IMR-90 (cell line): ENCODE results near the gene IGDCC3. TPM values are rescaled to one million over a fixed set of nuclear protein-coding genes. Genes with fewer than 3 reads are reported as not detected.

Experiments used
- ATAC-seq: fragments of 200-7000 bp; cut with Tn5 transposase; 2 replicates; pipeline ENCODE4 v1.9.1; 2020; ENCODE audit warnings: low read depth, mild to moderate bottlenecking, moderate library complexity
- BruUV-seq: library from RNA; stranded (reverse); fragments of 400-500 nt; replicated peaks from 2 replicates; lab custom pipeline; 2021; lab: Mats Ljungman, UMichigan
- CTCF ChIA-PET: fragments of 300-600 bp; formaldehyde crosslinking; extraction: SDS; loops from one replicate; lab custom pipeline; 2021; ENCODE audit warnings: antibody characterized with exemption; lab: Yijun Ruan, JAX
- POLR2A ChIA-PET: fragments of 300-600 bp; sonication (Branson Sonifier 250); formaldehyde crosslinking; loops from one replicate; lab custom pipeline; 2022; ENCODE audit warnings: antibody characterized with exemption; ENCODE audit not compliant: unreplicated experiment; lab: Charles Lee
- DNase-seq: peaks from one replicate; pipeline ENCODE4 v3.0.0; 2013
- H2AFZ ChIP-seq: replicated peaks from 2 replicates; pipeline ENCODE3; 2013; ENCODE audit warnings: low read length, mild to moderate bottlenecking; ENCODE audit not compliant: poor library complexity
- H2AK5ac ChIP-seq: 2 replicates; pipeline ENCODE4 v1.6.1; 2013; ENCODE audit warnings: low read depth, low read length, inconsistent platforms
- H2AK9ac ChIP-seq: replicated peaks from 2 replicates; pipeline ENCODE3; 2013; ENCODE audit warnings: mild to moderate bottlenecking, low read depth, low read length, moderate library complexity; ENCODE audit not compliant: poor library complexity
- H2BK120ac ChIP-seq: 2 replicates; pipeline ENCODE4 v1.6.1; 2013; ENCODE audit warnings: low read depth, low read length, inconsistent platforms
- H2BK15ac ChIP-seq: 3 replicates; pipeline ENCODE4 v1.6.1; 2013; ENCODE audit warnings: low read depth, low read length, inconsistent platforms
- H2BK20ac ChIP-seq: 2 replicates; pipeline ENCODE4 v1.6.1; 2013; ENCODE audit warnings: low read depth, mild to moderate bottlenecking, inconsistent platforms, low read length, moderate library complexity
- H2BK5ac ChIP-seq: 2 replicates; pipeline ENCODE4 v1.6.1; 2013; ENCODE audit warnings: mild to moderate bottlenecking, low read depth, low read length, inconsistent platforms; ENCODE audit not compliant: poor library complexity, severe bottlenecking
- H3K14ac ChIP-seq: replicated peaks from 2 replicates; pipeline ENCODE4 v1.6.1; 2013; ENCODE audit warnings: low read depth, low read length, inconsistent platforms
- H3K18ac ChIP-seq: 2 replicates; pipeline ENCODE4 v1.6.1; 2013; ENCODE audit warnings: low read depth, low read length, control low read depth
- H3K23ac ChIP-seq: 2 replicates; pipeline ENCODE4 v1.6.1; 2013; ENCODE audit warnings: low read depth, low read length, inconsistent platforms
- H3K27ac ChIP-seq: 2 replicates; pipeline ENCODE4 v1.5.1; 2013; ENCODE audit warnings: mild to moderate bottlenecking, control low read depth, low read length; ENCODE audit not compliant: insufficient read depth
- H3K27me3 ChIP-seq: 2 replicates; pipeline ENCODE4 v1.6.1; 2013; ENCODE audit warnings: low read length; ENCODE audit not compliant: control insufficient read depth, insufficient read depth
- H3K36me3 ChIP-seq: 2 replicates; pipeline ENCODE4 v1.6.1; 2013; ENCODE audit warnings: low read length, mixed read lengths; ENCODE audit not compliant: control insufficient read depth, insufficient read depth
- H3K4ac ChIP-seq: 2 replicates; pipeline ENCODE4 v1.6.1; 2013; ENCODE audit warnings: low read depth, low read length, inconsistent platforms
- H3K4me1 ChIP-seq: 2 replicates; pipeline ENCODE4 v1.6.1; 2013; ENCODE audit warnings: low read length, mixed read lengths; ENCODE audit not compliant: control insufficient read depth, insufficient read depth
- H3K4me2 ChIP-seq: 2 replicates; pipeline ENCODE4 v1.6.1; 2013; ENCODE audit warnings: low read depth, mild to moderate bottlenecking, control low read depth, low read length, moderate library complexity
- H3K4me3 ChIP-seq: 2 replicates; pipeline ENCODE4 v1.5.1; 2013; ENCODE audit warnings: low read depth, mild to moderate bottlenecking, control low read depth, low read length, moderate library complexity; ENCODE audit not compliant: insufficient read depth
- H3K56ac ChIP-seq: 2 replicates; pipeline ENCODE4 v1.6.1; 2013; ENCODE audit warnings: low read length, inconsistent platforms; ENCODE audit not compliant: insufficient read depth; ENCODE audit errors: extremely low read depth
- H3K79me1 ChIP-seq, 2 experiments: 2 replicates each; pipeline ENCODE4 v1.6.1; 2013; ENCODE audit warnings: low read length in 2 of 2, inconsistent platforms in 1 of 2, low read depth in 1 of 2
- H3K9ac ChIP-seq: 2 replicates; pipeline ENCODE4 v1.6.1; 2013; ENCODE audit warnings: low read depth, low read length, control low read depth
- H3K9me1 ChIP-seq: 2 replicates; pipeline ENCODE4 v1.6.1; 2013; ENCODE audit warnings: low read length, inconsistent platforms; ENCODE audit not compliant: insufficient read depth
- H3K9me3 ChIP-seq: 2 replicates; pipeline ENCODE4 v1.6.1; 2013; ENCODE audit warnings: low read length; ENCODE audit not compliant: control insufficient read depth, insufficient read depth
- H4K20me1 ChIP-seq: 2 replicates; pipeline ENCODE4 v1.6.1; 2013; ENCODE audit warnings: low read length, inconsistent platforms; ENCODE audit not compliant: insufficient read depth
- H4K5ac ChIP-seq: 2 replicates; pipeline ENCODE4 v1.6.1; 2013; ENCODE audit warnings: mild to moderate bottlenecking, low read depth, low read length, control low read depth
- H4K8ac ChIP-seq, 2 experiments: 2 replicates each; pipeline ENCODE4 v1.6.1; 2013; ENCODE audit warnings: low read depth in 2 of 2, low read length in 2 of 2, control low read depth in 1 of 2, inconsistent platforms in 1 of 2
- H4K91ac ChIP-seq: 2 replicates; pipeline ENCODE4 v1.6.1; 2013; ENCODE audit warnings: low read depth, low read length, inconsistent platforms; ENCODE audit not compliant: insufficient read depth
- BHLHE40 ChIP-seq: fragments of 150-350 bp; IDR thresholded peaks from 2 replicates; pipeline ENCODE4 v1.6.1; 2016; ENCODE audit warnings: mild to moderate bottlenecking, low read depth, low read length
- FOS ChIP-seq: fragments of 150-350 bp; IDR thresholded peaks from 2 replicates; pipeline ENCODE4 v1.6.1; 2016; ENCODE audit warnings: low read depth, low read length
- MAFK ChIP-seq: IDR thresholded peaks from 2 replicates; pipeline ENCODE4 v1.6.1; 2012; ENCODE audit warnings: low read depth, low read length, improper control_type of control experiment
- MAZ ChIP-seq: IDR thresholded peaks from 2 replicates; pipeline ENCODE4 v1.6.1; 2012; ENCODE audit warnings: low read depth, mild to moderate bottlenecking, low read length, improper control_type of control experiment, moderate library complexity, borderline replicate concordance
- MXI1 ChIP-seq: IDR thresholded peaks from 2 replicates; pipeline ENCODE4 v1.6.1; 2012; ENCODE audit warnings: low read depth, mild to moderate bottlenecking, low read length, moderate library complexity, borderline replicate concordance
- RFX5 ChIP-seq: IDR thresholded peaks from 2 replicates; pipeline ENCODE4 v1.8.0; 2012; ENCODE audit warnings: low read depth, mild to moderate bottlenecking, low read length, moderate library complexity
- WGBS, 2 experiments: methylation state at CpG; one replicate each; pipeline versions ENCODE4 v1.1.5 to v1.1.7; 2013; ENCODE audit warnings: missing lambda C conversion rate in 2 of 2; ENCODE audit not compliant: insufficient read length in 1 of 2; ENCODE audit errors: extremely low coverage in 2 of 2; 5-methylcytosine and 5-hydroxymethylcytosine counted together
- dilution Hi-C: fragments of 300-500 bp; cut with HindIII; formaldehyde crosslinking; loops from one replicate; pipeline ENCODE4 v1.14.3; 2018; ENCODE audit warnings: low sequenced_read_pairs; ENCODE audit not compliant: unreplicated experiment
- in situ Hi-C: fragments of 300-500 bp; cut with MboI; formaldehyde crosslinking; loops from 3 replicates; pipeline ENCODE4 v1.14.3; 2019; ENCODE audit warnings: low sequenced_read_pairs, inconsistent platforms, mixed read lengths
- intact Hi-C: fragments of 100-400 bp; cut with micrococcal nuclease; formaldehyde crosslinking; loops from 2 replicates; pipeline ENCODE4 v1.10.0; 2022
- polyA plus RNA-seq, 3 experiments: library from polyadenylated mRNA; depleted of rRNA; stranded (reverse); fragments of >200 nt; gene quantifications; 2 replicates each; pipeline ENCODE4 v1.2.3, GENCODE V29; 2012; ENCODE audit warnings: low replicate concordance in 1 of 3
- total RNA-seq: library from RNA; depleted of rRNA; stranded (reverse); fragments of >200 nt; gene quantifications from 2 replicates; pipeline ENCODE4 v1.2.3, GENCODE V29; 2012

The IGDCC3 gene
- total and polyA plus RNA-seq, 2 of the 4 experiments (the other 2 are of a cell fraction), result 0.18 to 0.19 TPM

DNA sequence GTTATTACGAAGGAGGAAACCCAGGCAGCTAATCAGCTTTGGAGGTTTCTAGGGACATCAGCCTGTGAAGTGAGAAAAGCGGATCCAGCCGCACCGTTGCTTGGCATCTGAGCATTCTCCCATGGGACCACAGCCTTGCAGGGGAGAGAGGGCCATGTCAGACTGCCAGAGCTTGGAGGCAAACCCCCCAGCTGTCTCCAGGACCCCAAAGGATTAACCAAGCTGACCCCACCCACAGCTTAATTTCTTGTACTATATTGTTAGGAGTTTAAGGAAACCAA is 5.1 kb downstream of the IGDCC3 start:
- no peak overlapping the region for H2AK9ac ChIP-seq
- peaks cover 3% of the 10 kb centered on the region; the same call in 1 of the 2 replicates for H3K4me1 ChIP-seq
- DNase-seq (no peak), ATAC-seq (no peak)
- H3K79me1 ChIP-seq, result no peaks in the 10 kb centered on the region
- H3K27me3 ChIP-seq, result peaks cover 71% of the 10 kb centered on the region
- WGBS, 2 experiments, result 100% methylated on average over 1 of the region's 4 CpGs; no CpG with 5 or more reads in 1 of the 2 experiments
- H4K91ac ChIP-seq, result no peak overlapping the region
- peaks cover 3% of the 10 kb centered on the region; the same call in 1 of the 2 replicates for H4K20me1 ChIP-seq
- dilution Hi-C loops, result no loop called here
- H2BK120ac ChIP-seq, result no peak overlapping the region
- no peak overlapping the region for H3K4me2 ChIP-seq
- H2BK20ac ChIP-seq, result no peak overlapping the region
- no peaks in the 10 kb centered on the region; the same call in 1 of the 2 replicates for H3K9me1 ChIP-seq
- H2AFZ ChIP-seq, result peak overlapping the region; percentile 4
- no peak overlapping the region for H3K9ac ChIP-seq
- no peak overlapping the region for H2BK15ac ChIP-seq
- ChIA-PET CTCF (interaction anchor here (1.1 kb wide), 1 partner anchor 12 kb away, joined by 3 read pairs; no protein-coding TSS in a partner anchor), POLR2A (interaction anchor here (0.6 kb wide), 1 partner anchor 21 kb away, joined by 3 read pairs; no protein-coding TSS in a partner anchor)
- H3K27ac ChIP-seq, result no peak overlapping the region
- TF ChIP-seq FOS, result no peak
- TF ChIP-seq RFX5, result no peak
- TF ChIP-seq MAFK, result no peak
- no peak for TF ChIP-seq BHLHE40
- TF ChIP-seq MXI1, result no peak
- no peak for TF ChIP-seq MAZ
- BruUV-seq, result no TSS peak
- no peak overlapping the region for H3K4me3 ChIP-seq
- intact Hi-C loops, result no loop called here
- no peak overlapping the region for H3K18ac ChIP-seq
- H3K14ac ChIP-seq, result no peak overlapping the region
- H3K9me3 ChIP-seq, result no peaks in the 10 kb centered on the region
- in situ Hi-C loops, result no loop called here
- no peak overlapping the region for H3K23ac ChIP-seq
- H4K8ac ChIP-seq, result no peak overlapping the region
- no peak overlapping the region for H2AK5ac ChIP-seq
- H3K56ac ChIP-seq, result no peak overlapping the region
- H4K5ac ChIP-seq, result no peak overlapping the region
- no peak overlapping the region for H2BK5ac ChIP-seq
- H3K4ac ChIP-seq, result no peak overlapping the region
- no peaks in the 10 kb centered on the region for H3K36me3 ChIP-seq
